ENCODE data around the gene ANTKMT.
A peak's percentile ranks its signal among the peaks of the same experiment; 100 is the strongest.
"Not testable (repeated sequence)": the region's sequence is repeated elsewhere in the genome, so short reads cannot be mapped to it uniquely, and the experiment has no call there.

ANTKMT gene

DNA sequence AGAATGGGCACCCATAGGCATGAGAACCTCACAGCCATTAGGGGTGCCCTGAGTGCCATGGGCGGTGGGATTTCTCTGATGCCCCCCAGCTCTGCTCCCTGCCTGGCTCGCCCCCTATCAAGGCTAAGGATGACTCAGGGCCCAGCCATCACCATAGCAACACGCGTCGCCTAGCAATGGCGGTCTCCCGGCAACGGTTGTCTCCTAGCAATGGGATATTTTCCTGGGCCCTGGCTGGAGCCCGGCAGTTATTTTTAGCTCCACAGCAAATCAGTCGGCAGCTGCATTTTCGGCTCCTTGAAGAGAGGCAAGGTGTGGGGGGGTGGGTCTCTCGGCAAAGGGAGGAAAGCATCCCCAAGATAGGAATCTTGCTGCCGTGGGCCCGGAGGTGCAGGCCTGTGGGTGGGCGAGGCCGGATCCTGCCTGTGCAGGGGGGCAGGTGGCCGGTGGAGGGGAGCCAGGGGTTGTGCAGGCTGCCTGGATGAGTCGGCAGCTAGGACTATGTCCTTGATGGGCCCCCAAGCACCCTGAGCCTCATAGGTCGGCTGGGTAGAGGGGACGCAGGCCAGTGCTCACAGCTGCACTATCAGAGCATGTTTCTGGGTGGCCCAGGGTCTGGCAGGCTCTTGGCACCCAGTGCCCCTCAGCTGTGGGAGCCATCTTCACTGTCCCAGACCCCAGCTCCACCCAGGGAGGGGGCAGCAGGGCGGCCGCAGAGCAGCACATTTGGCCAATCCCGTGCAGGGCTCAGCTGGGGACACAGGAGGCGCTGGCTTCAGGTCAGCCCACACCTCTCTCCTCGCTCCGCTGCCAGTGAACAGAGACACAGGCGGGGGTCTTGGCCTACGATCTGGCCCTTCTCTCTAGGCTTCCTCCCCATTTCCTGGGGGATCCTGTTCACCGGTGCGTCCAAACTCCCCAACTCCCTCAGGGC is 11.1 kb upstream of the ANTKMT start:
- no peak overlapping the region for H3K27ac ChIP-seq
- TF ChIP-seq, protein P1, sequence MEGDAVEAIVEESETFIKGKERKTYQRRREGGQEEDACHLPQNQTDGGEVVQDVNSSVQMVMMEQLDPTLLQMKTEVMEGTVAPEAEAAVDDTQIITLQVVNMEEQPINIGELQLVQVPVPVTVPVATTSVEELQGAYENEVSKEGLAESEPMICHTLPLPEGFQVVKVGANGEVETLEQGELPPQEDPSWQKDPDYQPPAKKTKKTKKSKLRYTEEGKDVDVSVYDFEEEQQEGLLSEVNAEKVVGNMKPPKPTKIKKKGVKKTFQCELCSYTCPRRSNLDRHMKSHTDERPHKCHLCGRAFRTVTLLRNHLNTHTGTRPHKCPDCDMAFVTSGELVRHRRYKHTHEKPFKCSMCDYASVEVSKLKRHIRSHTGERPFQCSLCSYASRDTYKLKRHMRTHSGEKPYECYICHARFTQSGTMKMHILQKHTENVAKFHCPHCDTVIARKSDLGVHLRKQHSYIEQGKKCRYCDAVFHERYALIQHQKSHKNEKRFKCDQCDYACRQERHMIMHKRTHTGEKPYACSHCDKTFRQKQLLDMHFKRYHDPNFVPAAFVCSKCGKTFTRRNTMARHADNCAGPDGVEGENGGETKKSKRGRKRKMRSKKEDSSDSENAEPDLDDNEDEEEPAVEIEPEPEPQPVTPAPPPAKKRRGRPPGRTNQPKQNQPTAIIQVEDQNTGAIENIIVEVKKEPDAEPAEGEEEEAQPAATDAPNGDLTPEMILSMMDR (conservative IDR thresholded peaks at IDR 0.05): no peak

DNA sequence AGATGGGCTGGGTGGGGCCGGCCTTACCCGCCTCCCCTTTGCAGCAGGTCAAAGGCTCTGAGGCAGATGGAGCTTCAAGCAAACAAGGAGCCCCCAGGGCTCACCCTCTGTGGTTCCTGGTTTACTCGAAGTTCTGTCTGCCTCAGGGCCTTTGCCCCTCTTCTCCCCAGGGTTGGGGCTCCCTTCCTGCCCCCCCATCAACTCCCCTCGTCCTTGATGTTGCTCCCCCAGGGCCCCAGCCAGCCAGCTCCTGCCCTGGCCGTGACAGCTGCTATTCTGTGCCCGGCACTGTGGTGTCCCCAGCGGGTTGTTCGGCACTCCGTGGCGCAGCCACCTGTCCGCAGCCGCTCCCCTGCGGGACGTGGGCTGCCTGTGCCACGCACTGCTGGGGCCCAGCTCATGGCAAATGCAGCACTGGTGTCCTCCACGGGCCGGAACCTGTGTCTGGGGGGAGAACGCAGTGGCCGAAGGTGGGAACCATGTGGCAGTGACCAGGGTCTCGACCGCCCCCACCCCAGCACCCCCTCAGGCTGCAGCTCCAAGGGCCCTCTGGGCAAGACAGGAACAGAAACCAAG is 10.4 kb upstream of the ANTKMT start:
- TF ChIP-seq, protein P1 (conservative IDR thresholded peaks at IDR 0.05): no peak

DNA sequence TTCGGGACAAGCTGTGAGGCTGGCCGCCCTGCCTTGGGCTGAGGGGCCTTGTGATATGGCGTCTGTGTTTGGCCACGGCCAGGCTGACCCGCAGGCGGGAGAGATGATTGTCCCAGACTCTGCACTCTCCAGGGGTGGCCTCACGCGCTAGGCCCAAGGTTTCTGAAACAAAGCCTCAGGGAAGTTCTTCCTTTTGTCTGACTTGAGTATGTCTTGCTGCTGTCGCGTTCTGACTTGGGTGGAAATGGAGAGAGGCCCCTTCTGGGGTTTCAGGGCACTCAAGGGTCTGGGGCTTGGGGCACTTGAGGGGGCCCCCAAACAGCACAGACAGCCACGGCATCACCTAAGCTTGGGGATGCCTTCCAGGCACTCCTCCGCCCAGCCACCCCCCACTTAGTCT is 9.9 kb upstream of the ANTKMT start:
- TF ChIP-seq, protein P1 (conservative IDR thresholded peaks at IDR 0.05): no peak
- no peak overlapping the region for H3K27ac ChIP-seq

More for the DNA sequence above, 10.4 kb upstream of the ANTKMT start:
- H3K27ac ChIP-seq: no peak overlapping the region

DNA sequence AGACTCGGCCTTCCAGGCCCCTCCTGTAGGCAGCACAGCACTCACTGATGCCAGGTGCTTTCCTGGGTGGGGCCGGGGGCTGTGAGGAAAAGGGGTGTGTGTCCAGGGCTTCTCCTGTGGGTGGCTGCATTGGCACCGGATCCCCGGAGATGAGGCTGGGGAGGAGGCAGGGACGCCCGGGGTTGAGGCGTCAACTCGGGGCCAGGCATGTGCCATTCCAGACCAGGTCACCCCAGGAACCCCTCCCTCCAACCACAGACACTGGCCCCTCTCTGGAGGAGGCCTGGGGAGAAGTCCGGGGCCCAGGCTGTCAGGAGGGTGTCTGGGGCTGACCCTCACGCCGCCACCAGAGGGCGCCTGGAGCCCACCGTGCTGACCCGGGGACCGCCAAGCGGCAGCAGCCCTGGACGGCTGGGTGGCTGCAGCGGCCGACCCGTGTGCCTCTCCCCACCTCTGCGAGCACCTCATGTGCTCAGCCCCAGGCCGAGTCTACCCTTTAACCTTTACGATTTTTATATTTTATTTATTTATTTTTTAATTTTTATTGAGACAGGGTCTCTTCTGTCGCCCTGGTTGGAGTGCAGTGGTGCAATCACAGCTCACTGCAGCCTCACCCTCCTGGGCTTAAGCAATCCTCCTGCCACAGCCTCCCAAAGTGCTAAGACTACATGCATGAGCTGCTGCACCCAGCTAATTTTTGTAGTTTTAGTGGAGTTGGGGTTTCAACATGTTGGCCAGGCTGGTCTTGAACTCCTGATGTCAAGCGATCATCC is 9.2 kb upstream of the ANTKMT start:
- H3K27ac ChIP-seq: no peak overlapping the region
- TF ChIP-seq, protein P1 (conservative IDR thresholded peaks at IDR 0.05): peak; percentile 89

DNA sequence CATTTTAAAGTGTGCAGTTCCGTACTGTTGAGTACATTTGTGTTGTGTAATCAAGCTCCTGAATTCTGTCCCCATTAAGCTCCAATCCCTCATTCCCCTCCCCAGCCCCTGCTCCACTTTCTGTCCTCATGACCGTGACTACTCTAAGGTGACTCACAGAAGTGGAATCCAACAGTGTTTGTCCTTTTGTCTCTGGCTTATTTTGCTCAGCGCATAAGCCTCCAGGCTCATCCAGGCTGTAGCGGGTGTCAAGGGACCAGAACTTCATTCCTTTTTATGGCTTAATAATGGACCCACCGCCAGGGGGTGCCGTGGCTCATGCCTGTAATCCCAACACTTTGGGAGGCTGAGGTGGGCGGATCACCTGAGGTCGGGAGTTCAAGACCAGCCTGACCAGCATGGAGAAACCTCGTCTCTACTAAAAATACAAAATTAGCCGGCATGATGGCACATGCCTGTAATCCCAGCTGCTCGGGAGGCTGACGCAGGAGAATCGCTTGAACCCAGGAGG is 8.2 kb upstream of the ANTKMT start:
- TF ChIP-seq, protein P1 (conservative IDR thresholded peaks at IDR 0.05): peak; percentile 37
- not testable (repeated sequence) for H3K27ac ChIP-seq

DNA sequence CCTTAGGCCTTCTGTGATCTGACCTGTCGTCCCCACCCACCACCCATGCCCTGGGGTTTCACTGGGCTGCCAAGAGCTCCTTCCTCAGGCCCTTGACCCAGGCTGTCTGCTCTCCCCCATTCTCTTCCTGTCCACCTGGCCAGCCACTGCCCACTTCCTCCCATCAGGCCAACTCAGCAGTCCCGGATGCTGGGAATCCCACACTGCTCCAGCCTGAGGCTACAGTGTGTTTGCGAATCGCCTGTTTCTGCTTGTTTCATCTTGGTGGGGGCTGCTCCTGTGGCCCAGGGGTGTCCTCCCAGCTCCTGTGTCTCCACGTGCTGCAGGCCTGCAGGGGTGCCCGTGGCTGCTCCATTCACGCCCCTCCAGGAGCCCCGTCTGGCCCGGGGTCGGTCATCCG is 6.9 kb upstream of the ANTKMT start:
- 0 out of 2 replicates have a peak overlapping the region, but pooled peaks have one; percentile 3 for H3K27ac ChIP-seq

More for the DNA sequence above, 6.9 kb upstream of the ANTKMT start:
- TF ChIP-seq, protein P1 (conservative IDR thresholded peaks at IDR 0.05): no peak
